HPDE6-E6E7 (cell line): ENCODE results near the gene SGSM1.
"Not testable (repeated sequence)": the region's sequence is repeated elsewhere in the genome, so short reads cannot be mapped to it uniquely, and the experiment has no call there.

ENCODE experiments used
- DNase-seq: peaks from one replicate; pipeline ENCODE4 v3.0.0; 2011; ENCODE audit warnings: missing footprints; ENCODE audit errors: extremely low spot score

SGSM1 gene

DNA sequence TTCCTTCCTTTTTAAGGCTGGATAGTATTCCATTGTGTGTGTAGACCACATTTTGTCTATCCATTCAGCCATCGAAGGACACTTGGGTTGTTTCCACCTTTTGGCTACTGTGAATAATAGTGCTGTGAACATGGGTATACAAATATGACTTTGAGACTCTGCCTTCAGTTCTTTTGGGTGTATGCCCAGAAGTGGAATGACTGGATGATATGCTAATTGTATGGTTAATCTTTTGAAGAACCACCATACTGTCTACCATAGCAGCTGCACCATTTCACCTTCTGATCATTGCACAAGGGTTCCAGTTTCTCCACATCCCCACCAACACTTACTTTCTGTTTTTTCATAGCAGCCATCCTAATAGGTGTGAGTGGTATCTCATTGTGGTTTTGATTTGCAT is 30.3 kb downstream of the SGSM1 start:
- DNase-seq, result no peak

DNA sequence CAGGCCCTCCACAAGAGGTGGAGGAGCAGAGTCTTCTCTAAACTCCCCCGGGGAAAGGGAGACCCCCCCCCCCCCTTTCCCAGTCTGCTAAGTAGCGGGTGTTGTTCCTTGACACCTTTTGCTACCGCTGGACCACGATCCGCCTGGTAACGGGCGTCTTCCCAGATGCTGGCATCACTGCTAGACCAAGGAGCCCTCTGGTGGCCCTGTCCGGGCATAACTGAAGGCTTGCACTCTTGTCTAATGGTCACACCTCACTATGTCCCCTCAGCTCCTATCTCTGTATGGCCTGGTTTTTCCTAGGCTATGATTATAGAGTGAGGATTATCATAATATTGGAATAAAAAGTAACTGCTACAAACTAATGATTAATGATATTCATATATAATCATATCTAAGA is 31.5 kb downstream of the SGSM1 start:
- not testable (repeated sequence) for DNase-seq

DNA sequence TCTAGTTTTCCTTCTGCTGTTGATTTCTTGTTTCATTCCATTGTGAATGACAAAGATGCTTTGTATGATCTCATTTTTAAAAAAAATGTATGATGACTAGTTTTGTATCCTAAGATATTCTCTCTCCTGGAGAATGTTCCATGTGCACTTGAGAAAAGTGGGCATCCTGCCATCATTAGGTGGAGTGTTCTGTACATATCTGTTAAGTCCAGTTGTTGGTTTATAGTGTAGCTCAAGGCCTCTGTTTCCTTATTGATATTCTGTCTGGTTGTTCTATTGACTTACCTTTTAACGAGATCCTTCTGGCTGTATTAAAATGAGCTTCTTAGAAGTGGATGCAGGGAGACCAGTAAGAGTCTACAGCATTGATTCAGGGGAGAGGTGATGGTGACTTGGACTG is 35.2 kb downstream of the SGSM1 start:
- no peak for DNase-seq

DNA sequence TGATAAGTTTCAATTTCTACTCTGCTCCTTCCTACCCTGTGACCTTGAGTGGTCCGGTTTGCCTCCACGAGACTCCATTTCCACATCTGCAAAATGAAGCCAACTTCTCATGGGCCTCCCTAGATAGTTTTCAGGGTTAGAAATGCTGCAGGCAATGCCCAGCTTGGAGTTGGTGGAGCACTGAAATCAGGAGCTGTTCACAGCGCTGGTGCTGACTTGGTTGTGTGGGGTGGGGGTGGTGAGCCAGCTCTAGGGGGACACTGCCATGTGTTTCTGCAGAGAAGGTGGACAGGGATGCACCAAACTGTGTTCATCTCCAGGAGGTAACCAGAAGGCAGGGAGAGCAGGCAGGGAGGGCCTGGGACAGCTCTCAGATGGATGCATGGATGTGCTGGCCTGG is 37.0 kb downstream of the SGSM1 start:
- DNase-seq, result no peak

DNA sequence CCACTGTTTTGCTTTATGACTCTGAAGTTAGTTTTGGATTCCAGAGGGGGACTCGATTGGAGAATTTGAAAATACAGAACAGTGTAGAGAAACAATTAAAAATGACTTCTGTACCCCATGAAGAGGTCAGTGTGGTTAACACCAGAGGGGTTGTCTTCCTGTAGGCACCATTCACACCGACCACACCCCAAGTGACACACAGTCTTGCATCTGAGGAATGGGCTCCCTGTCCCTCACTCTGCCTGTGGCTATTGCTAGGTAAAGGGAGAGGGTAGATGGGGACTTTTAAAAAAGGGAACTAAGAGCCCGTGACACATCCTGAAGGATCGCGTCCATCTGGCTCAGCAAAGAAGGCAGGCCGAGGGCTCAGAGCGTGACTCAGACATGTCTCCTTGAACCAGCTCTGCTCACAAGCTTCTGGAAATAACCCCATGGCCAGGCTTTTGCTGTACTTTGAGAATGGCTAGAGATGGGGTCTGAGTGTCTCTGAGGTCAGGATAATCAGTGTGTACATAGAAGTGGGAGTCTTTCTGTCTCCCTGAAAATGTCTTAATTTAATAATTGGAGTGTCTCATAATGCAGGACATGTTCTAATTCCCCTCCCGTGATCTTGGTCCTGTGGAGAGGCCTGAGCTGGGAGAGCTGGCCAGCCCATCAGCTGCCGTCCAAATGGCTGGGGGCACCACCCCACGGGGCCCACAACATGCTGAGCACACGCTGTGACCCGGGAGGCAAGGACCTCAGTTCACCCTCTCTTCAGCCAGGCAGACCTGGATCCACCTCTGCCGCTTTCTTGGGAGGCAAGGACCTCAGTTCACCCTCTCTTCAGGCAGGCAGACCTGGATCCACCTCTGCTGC is 39.3 kb downstream of the SGSM1 start:
- no peak for DNase-seq

GRCh38 chr22:24847490-24847889 is 41.5 kb downstream of the SGSM1 start:
- no peak for DNase-seq

GRCh38 chr22:24848559-24849168 is 42.7 kb downstream of the SGSM1 start:
- no peak for DNase-seq

- DNase-seq, result no peak
These were observed 49.8 kb downstream of the SGSM1 start for GRCh38 chr22:24855794-24856193.

DNA sequence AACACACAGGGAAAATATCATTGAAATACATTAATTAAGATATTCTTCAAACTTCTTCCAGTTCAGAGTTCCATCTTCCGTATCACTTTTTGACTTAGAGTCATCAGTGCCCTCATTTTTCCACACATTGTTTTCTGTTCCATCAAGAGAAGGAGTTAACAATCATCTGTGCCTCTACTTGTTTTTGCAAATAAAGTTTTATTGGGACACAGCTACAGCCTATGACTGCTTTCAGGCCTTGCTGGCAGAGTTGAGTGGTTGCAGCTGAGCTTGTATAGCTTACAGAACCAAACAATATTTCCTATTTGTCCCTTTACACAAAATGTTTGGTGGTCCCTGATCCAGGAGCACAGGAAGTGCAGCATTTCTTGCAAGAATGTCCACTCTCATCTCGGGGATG is 51.6 kb downstream of the SGSM1 start:
- no peak for DNase-seq

DNA sequence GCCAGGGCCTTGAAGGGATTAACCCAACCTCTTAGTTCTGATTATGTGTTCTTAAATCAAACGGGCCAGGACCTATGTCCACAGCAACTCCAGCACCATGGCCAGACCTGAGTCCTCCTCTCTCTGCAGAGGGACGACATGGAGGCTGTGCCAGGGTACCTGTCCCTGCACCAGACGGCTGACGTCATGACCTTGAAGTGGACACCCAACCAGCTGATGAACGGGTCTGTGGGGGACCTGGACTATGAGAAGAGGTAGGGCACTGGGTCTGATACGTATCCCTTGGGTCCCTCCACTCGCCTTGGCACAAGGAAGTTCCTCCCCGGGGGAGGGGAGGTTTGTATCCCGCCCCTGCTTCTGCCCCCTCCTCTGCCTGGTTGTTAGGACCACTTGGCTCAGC is 53.6 kb downstream of the SGSM1 start:
- no peak for DNase-seq

DNA sequence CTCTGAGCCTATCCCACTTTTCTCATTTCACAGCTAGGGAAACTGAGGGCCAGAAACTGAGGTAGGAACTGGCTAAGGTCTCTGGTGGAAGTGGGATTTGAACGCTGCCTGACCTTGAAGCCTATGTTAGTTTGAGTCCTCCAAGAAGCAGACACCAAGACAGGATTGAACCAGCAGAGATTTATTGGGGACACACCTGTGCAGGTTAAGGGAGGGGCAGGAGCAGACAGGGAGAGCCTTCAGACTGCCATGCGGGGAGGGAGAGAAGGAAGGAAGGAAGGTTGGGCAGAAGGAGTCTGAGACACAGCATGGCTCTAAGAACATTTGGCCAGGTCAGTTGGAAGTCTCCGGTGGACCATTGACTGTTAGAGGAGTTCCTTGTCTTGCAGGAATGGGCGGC is 59.5 kb downstream of the SGSM1 start:
- no peak for DNase-seq

- no peak for DNase-seq
These were observed 61.5 kb downstream of the SGSM1 start for GRCh38 chr22:24867323-24868022.

GRCh38 chr22:24868979-24869378 is 63.0 kb downstream of the SGSM1 start:
- no peak for DNase-seq

GRCh38 chr22:24871611-24872205 is 65.7 kb downstream of the SGSM1 start:
- no peak for DNase-seq

DNA sequence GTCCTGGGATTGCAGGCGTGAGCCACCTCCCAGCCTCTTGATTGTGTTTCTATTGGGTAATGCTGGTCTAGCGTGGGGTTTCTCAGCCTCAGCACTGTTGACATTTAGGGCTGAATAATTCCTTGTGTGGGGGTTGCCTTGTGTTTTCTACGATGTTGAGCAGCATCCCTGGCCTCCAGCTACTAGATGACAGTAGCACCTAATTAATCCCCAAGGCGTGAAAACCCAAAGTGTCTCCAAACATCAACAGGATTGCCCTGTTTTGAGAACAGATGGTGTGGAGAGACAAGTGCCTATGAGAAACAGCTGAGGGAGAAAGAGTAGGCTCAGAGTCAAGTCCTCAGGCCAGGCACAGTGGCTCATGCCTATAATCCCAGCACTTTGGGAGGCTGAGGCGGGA is 67.2 kb downstream of the SGSM1 start:
- DNase-seq, result no peak

GRCh38 chr22:24875862-24876506 is 70.0 kb downstream of the SGSM1 start:
- no peak for DNase-seq

- DNase-seq, result no peak
These were observed 70.7 kb downstream of the SGSM1 start for GRCh38 chr22:24876700-24877099.

- DNase-seq, result no peak
These were observed 73.0 kb downstream of the SGSM1 start for GRCh38 chr22:24878969-24879368.

DNA sequence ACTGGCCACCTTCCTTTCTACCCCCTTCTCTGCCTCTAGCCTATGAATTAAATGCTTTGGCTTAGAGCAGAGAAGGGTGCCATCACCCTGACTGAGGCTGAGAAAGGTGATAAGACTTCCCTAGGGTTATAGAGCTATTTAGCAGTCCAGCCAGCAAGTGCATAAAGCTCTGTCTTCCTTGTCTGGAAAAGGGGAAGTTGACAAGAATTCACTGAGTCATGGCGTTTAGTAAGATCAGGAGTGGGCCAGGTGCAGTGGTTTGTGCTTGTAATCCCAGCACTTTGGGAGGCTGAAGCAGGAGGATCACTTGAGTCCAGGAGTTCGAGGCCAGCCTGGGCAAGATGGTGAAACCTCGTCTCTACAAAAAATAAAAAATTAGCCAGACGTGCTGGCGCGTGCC is 77.4 kb downstream of the SGSM1 start:
- no peak for DNase-seq

GRCh38 chr22:24887260-24887659 is 81.2 kb downstream of the SGSM1 start:
- DNase-seq, result no peak

- DNase-seq, result no peak
These were observed 87.5 kb downstream of the SGSM1 start for GRCh38 chr22:24893341-24894070.
